Measurements from ENCODE around the gene DHX8. TPM values are rescaled to one million over a fixed set of nuclear protein-coding genes. Genes with fewer than 3 reads are reported as not detected.

The DHX8 gene
- total RNA-seq, 1 experiment from 2014 or later: 54.1 TPM

DNA sequence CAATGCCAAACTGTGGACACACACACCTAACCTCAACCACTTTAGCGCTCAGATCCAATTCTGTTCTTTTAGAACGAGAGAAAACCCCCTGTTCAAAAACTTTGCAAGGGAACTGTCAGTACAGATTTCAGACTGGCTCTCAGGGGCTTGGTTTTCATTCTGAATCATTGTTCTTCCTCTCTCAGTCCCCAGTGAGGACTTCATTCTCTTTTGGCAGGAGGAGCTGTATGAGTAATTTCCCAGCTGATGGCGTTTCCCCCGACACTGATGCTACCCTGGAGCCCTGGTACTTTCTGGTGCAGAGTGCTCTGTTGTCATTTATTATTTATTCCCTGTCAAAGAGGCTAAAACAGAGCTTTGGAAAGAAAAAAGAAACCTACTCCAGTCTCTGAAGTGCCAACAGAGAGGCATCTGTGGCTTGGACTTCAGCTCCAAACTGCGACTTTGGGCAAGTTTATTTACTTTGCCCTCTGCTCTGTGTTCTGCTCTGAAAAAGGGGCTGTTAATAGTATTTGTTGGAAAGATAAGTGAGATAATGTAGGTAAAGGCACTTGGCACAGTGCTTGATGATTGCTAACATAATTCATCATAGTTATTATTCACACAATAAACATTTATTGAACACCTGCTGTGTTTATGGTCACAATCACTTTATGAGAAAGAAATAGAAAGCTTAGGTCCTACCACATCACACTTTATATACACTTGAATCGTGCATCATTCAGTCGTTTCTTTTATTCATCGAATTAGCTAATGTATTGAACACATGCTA is 34.0 kb downstream of the DHX8 start:
- H3K27ac Mint-ChIP-seq: no peak overlapping the region
- peaks cover 18 to 85% (median 71%) of the 10 kb centered on the region in 3 experiments for H3K36me3 Mint-ChIP-seq (ENCODE audit: insufficient read depth in 1 of 3, low read depth in 3 of 3)
- no peak overlapping the region for H3K27ac ChIP-seq (ENCODE audit: insufficient read length, low read depth, low read length)

More for the DNA sequence above, 34.0 kb downstream of the DHX8 start:
- H3K9me3 Mint-ChIP-seq: no peaks in the 10 kb centered on the region
- no peak for DNase-seq
- H2AFZ ChIP-seq (ENCODE audit: low read length): no peak overlapping the region
- H2BK5ac ChIP-seq (ENCODE audit: insufficient read length, low read length): no peak overlapping the region
- no peak overlapping the region for H3K4me2 ChIP-seq (ENCODE audit: insufficient read depth, insufficient read length, low read length)
- H3K27me3 Mint-ChIP-seq (ENCODE audit: low read depth): no peaks in the 10 kb centered on the region
- H3K4me1 ChIP-seq (ENCODE audit: insufficient read depth, low read length): no peaks in the 10 kb centered on the region
- no peaks in the 10 kb centered on the region for H3K79me1 ChIP-seq (ENCODE audit: insufficient read depth, low read depth, low read length, poor library complexity, severe bottlenecking)
- no peak overlapping the region for H2BK12ac ChIP-seq (ENCODE audit: insufficient read length, low read depth, low read length)
- no peak overlapping the region for H4K91ac ChIP-seq (ENCODE audit: insufficient read length, low read depth, low read length)
- H3K27me3 ChIP-seq (ENCODE audit: insufficient read depth, low read length): no peaks in the 10 kb centered on the region
- no peak overlapping the region for H3K9ac ChIP-seq (ENCODE audit: extremely low read depth, insufficient read length, low read length)
- no peak overlapping the region for H3K4me3 Mint-ChIP-seq
- H3K56ac ChIP-seq (ENCODE audit: insufficient read length, low read depth, low read length): no peak overlapping the region
- TF ChIP-seq, protein P1, sequence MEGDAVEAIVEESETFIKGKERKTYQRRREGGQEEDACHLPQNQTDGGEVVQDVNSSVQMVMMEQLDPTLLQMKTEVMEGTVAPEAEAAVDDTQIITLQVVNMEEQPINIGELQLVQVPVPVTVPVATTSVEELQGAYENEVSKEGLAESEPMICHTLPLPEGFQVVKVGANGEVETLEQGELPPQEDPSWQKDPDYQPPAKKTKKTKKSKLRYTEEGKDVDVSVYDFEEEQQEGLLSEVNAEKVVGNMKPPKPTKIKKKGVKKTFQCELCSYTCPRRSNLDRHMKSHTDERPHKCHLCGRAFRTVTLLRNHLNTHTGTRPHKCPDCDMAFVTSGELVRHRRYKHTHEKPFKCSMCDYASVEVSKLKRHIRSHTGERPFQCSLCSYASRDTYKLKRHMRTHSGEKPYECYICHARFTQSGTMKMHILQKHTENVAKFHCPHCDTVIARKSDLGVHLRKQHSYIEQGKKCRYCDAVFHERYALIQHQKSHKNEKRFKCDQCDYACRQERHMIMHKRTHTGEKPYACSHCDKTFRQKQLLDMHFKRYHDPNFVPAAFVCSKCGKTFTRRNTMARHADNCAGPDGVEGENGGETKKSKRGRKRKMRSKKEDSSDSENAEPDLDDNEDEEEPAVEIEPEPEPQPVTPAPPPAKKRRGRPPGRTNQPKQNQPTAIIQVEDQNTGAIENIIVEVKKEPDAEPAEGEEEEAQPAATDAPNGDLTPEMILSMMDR (conservative IDR thresholded peaks at IDR 0.05): no peak
- no peaks in the 10 kb centered on the region for H3K79me2 ChIP-seq (ENCODE audit: insufficient read depth, low read length)
- no peak overlapping the region for H3K23ac ChIP-seq (ENCODE audit: insufficient read length, low read depth, low read length)
- H3K18ac ChIP-seq (ENCODE audit: insufficient read length, low read depth, low read length): no peak overlapping the region
- no peak overlapping the region for H2BK20ac ChIP-seq (ENCODE audit: low read depth, low read length, poor library complexity, severe bottlenecking)
- H4K20me1 ChIP-seq (ENCODE audit: control insufficient read depth, insufficient read depth, insufficient read length): no peaks in the 10 kb centered on the region
- H2AK5ac ChIP-seq (ENCODE audit: insufficient read length, low read length): no peak overlapping the region
- H4K5ac ChIP-seq (ENCODE audit: insufficient read length, low read depth, low read length): no peak overlapping the region
- H3K23me2 ChIP-seq (ENCODE audit: insufficient read length, low read depth, low read length, poor library complexity, severe bottlenecking): no peaks in the 10 kb centered on the region
- no peak overlapping the region for H2BK120ac ChIP-seq (ENCODE audit: low read depth, low read length, poor library complexity, severe bottlenecking)
- no peak overlapping the region for H4K8ac ChIP-seq (replicated peaks; ENCODE audit: insufficient read length, low read depth, low read length)
- no peaks in the 10 kb centered on the region for H3K9me3 ChIP-seq (ENCODE audit: control insufficient read depth, low read depth, low read length)
- H2BK15ac ChIP-seq (ENCODE audit: low read depth, low read length): no peak overlapping the region
- H3K4ac ChIP-seq (ENCODE audit: low read depth, low read length): no peak overlapping the region
- no CpG with 5 or more reads among the region's 8 CpGs for WGBS (ENCODE audit: extremely low coverage, insufficient read length, low lambda C conversion rate)
- H3K4me1 Mint-ChIP-seq: peaks cover 0 to 2% of the 10 kb centered on the region in 2 experiments; a peak in 2 of 4 replicates
- no peak overlapping the region for H3T11ph ChIP-seq (ENCODE audit: low read length)
- H3K14ac ChIP-seq (ENCODE audit: insufficient read depth, low read length): no peak overlapping the region

Measured in H9 (cell line).